Thoracic aorta (tissue), 2 donors: ENCODE measurements around the gene WIZ. TPM values are rescaled to one million over a fixed set of nuclear protein-coding genes. Genes with fewer than 3 reads are reported as not detected.

Source experiments
- ATAC-seq: fragments of 150-250 bp; one replicate; pipeline ENCODE4 v1.8.0; 2017; ENCODE audit warnings: low read depth; ENCODE audit not compliant: insufficient number of reproducible peaks, low FRiP score
- DNase-seq: peaks from one replicate; pipeline ENCODE4 v3.0.0-alpha.2; 2020; ENCODE audit warnings: low spot score
- H3K27ac ChIP-seq, 2 donors: fragments of 200-600 bp; sonication (generic); 1 replicate in 1 of 2; 2 replicates in 1 of 2; pipeline ENCODE4 v1.5.1; 2016; ENCODE audit warnings: mild to moderate bottlenecking in 2 of 2, moderate library complexity in 2 of 2
- H3K27me3 ChIP-seq: fragments of 200-600 bp; sonication (generic); replicated peaks from 2 replicates; pipeline ENCODE4 v1.6.0; 2016; ENCODE audit warnings: mild to moderate bottlenecking; ENCODE audit not compliant: insufficient read depth
- H3K36me3 ChIP-seq: fragments of 200-600 bp; sonication (generic); one replicate; pipeline ENCODE4 v1.5.1; 2016
- H3K4me1 ChIP-seq, 2 donors: fragments of 200-600 bp; sonication (generic); 1 replicate in 1 of 2; 2 replicates in 1 of 2; pipeline versions ENCODE4 v1.5.1 to v1.6.0; 2016; ENCODE audit warnings: low read depth in 2 of 2, mild to moderate bottlenecking in 1 of 2; ENCODE audit not compliant: control insufficient read depth in 1 of 2
- H3K4me3 ChIP-seq: fragments of 200-600 bp; sonication (generic); 2 replicates; pipeline ENCODE4 v1.5.1; 2016; ENCODE audit warnings: mild to moderate bottlenecking
- H3K9me3 ChIP-seq: fragments of 200-600 bp; sonication (generic); 2 replicates; pipeline ENCODE4 v1.5.1; 2016
- CTCF ChIP-seq: fragments of 200-600 bp; sonication (generic); IDR thresholded peaks from one replicate; pipeline ENCODE4 v1.5.1; 2019; ENCODE audit warnings: antibody characterized with exemption
- total RNA-seq, 2 donors: library from RNA; depleted of rRNA; stranded (reverse); fragments of >200 nt; gene quantifications; one replicate each; pipeline versions ENCODE4 v1.1.0 to v1.2.3, GENCODE V29; 2016

The WIZ gene
- total RNA-seq, 2 donors from 2014 or later: 37.8 to 45.3 TPM

DNA sequence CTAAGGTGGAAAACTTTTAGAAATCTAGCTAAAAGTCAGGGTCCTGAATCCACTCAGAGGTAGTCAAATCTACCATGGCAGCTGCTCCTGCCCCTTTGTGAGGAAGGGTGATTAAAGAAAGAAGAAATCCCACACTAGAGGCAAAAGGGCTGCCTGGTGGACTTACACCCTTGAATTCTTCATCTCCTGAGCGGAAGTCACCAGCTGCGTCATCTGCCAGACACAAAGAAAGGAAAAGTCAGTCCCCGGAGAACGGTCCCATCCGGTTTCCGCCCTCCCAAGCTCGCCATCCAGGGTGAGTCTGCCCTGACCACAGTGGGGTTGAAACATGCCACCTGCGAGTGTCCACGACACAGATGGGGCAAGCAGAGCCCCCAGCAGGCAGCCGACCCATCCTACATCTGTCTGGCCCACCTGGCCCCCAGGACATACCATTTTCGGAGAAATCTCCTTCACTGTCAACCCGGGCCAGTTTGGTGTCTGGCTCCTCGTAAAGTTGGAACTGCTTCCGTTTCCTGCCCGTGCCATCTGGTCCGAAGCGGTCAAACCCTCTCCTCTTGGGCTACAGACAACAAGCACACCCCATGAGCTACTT, 77.9 kb downstream of the WIZ start:
- Histone ChIP-seq H3K36me3 (peaks cover 68% of the 10 kb centered on the region), H3K4me1 (peaks cover 15 to 38% of the 10 kb centered on the region in 2 donors), H3K9me3 (no peaks in the 10 kb centered on the region), H3K4me3 (no peak overlapping the region), H3K27ac (no peak overlapping the region), H3K27me3 (no peaks in the 10 kb centered on the region)
- no peak for TF ChIP-seq CTCF
- no peak for ATAC-seq
- DNase-seq: no peak

DNA sequence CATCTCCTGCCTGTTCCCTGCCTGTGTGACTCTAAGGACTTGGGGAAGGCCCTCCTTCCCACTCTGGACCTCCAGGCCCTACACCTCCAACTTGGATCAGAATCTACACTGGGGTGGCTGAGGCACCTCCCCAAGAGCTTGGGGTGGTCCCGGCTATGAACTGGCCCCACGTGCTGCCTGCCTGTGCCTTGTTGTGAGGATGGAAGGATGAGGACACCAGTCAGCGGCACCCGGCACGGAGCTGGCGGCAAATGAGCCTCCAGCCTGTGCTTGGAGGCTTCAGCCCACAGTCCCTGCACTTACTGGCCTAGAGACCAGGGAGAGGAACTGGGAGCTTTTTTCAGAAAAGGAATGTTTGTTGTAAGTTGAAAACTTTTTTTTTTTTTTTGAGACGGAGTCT, 78.6 kb downstream of the WIZ start:
- no peak for TF ChIP-seq CTCF

More for the DNA sequence above, 78.6 kb downstream of the WIZ start:
- no peak for DNase-seq
- Histone ChIP-seq H3K36me3 (peaks cover 69% of the 10 kb centered on the region), H3K4me3 (no peak overlapping the region), H3K9me3 (no peaks in the 10 kb centered on the region), H3K27me3 (no peaks in the 10 kb centered on the region), H3K4me1 (peaks cover 13 to 30% of the 10 kb centered on the region in 2 donors), H3K27ac (no peak overlapping the region)
- ATAC-seq: no peak

Other genes starting within 250 kb of the WIZ start
- gene NOTCH3, start 249.0 kb downstream of the WIZ start, total RNA-seq: 100 to 1,000 TPM; 289 to 448 TPM
- 1 to 10 TPM in 1 of 2 donors, not detected in 1; 1.2 TPM for gene EPHX3, start 217.5 kb downstream of the WIZ start, total RNA-seq
- gene BRD4, start 117.4 kb downstream of the WIZ start, total RNA-seq: 10 to 100 TPM; 49.0 to 70.9 TPM
- gene AKAP8, start 70.2 kb downstream of the WIZ start, total RNA-seq: 10 to 100 TPM; 18.7 to 54.9 TPM
- gene AKAP8L, start 31.0 kb downstream of the WIZ start, total RNA-seq: 100 to 1,000 TPM; 163 to 247 TPM
- gene RASAL3, start 14.6 kb upstream of the WIZ start, total RNA-seq: 1 to 10 TPM; 4.1 to 5.1 TPM
- gene PGLYRP2, start 29.5 kb upstream of the WIZ start, total RNA-seq: not detected
- gene CYP4F22, start 58.6 kb upstream of the WIZ start, total RNA-seq: not detected
- not detected for gene CYP4F8, start 165.3 kb upstream of the WIZ start, total RNA-seq
- gene CYP4F3, start 190.9 kb upstream of the WIZ start, total RNA-seq: 1 to 10 TPM in 1 of 2 donors, not detected in 1; 1.4 TPM
- gene CYP4F12, start 223.1 kb upstream of the WIZ start, total RNA-seq: 1 to 10 TPM; 4.6 to 4.7 TPM